ENCODE results near the gene GOLGA1. TPM values are rescaled to one million over a fixed set of nuclear protein-coding genes. Genes with fewer than 3 reads are reported as not detected.
"Not testable (repeated sequence)": the region's sequence is repeated elsewhere in the genome, so short reads cannot be mapped to it uniquely, and the experiment has no call there.

The GOLGA1 gene
- total RNA-seq, 2 donors from 2014 or later: 19.1 to 23.2 TPM

GRCh38 chr9:124960409-124960752 is 19.5 kb upstream of the GOLGA1 start:
- H3K9me3 ChIP-seq: no peaks in the 10 kb centered on the region
- H3K36me3 ChIP-seq: no peaks in the 10 kb centered on the region
- H3K27me3 ChIP-seq: no peaks in the 10 kb centered on the region
- intact Hi-C loops (cut with DNase I): no loop called here
- no peak for DNase-seq
- no peak overlapping the region for H3K4me3 ChIP-seq
- H3K27ac ChIP-seq: no peak overlapping the region
- TF ChIP-seq CTCF (IDR thresholded peaks at IDR 0.05): no peak
- no peaks in the 10 kb centered on the region for H3K4me1 ChIP-seq
- no peak overlapping the region for H3K9ac ChIP-seq (ENCODE audit: low read depth in 2 of 2, low read length in 2 of 2)

GRCh38 chr9:124959671-124960408 is 19.0 kb upstream of the GOLGA1 start:
- H3K4me1 ChIP-seq; H3K27ac ChIP-seq; H3K4me3 ChIP-seq; H3K27me3 ChIP-seq; H3K36me3 ChIP-seq; DNase-seq; H3K9ac ChIP-seq (ENCODE audit: low read depth in 2 of 2, low read length in 2 of 2); H3K9me3 ChIP-seq; intact Hi-C loops (cut with DNase I): not testable (repeated sequence)

- no peaks in the 10 kb centered on the region for H3K27me3 ChIP-seq
- no peak overlapping the region for H3K27ac ChIP-seq
- no peaks in the 10 kb centered on the region for H3K9me3 ChIP-seq
- no peak overlapping the region for H3K4me3 ChIP-seq
- TF ChIP-seq CTCF (IDR thresholded peaks at IDR 0.05): no peak
- H3K36me3 ChIP-seq: no peaks in the 10 kb centered on the region
- DNase-seq: no peak
- intact Hi-C loops (cut with DNase I): no loop called here
- H3K4me1 ChIP-seq: no peaks in the 10 kb centered on the region
- no peak overlapping the region for H3K9ac ChIP-seq (ENCODE audit: low read depth in 2 of 2, low read length in 2 of 2)
Observed at GRCh38 chr9:124954255-124954654, 13.4 kb upstream of the GOLGA1 start.

GRCh38 chr9:124950050-124950718 is 9.3 kb upstream of the GOLGA1 start:
- H3K27ac ChIP-seq: no peak overlapping the region
- no peaks in the 10 kb centered on the region for H3K4me1 ChIP-seq
- no peaks in the 10 kb centered on the region for H3K36me3 ChIP-seq
- H3K4me3 ChIP-seq: no peak overlapping the region
- intact Hi-C loops (cut with DNase I): no loop called here
- TF ChIP-seq CTCF (IDR thresholded peaks at IDR 0.05): no peak
- H3K27me3 ChIP-seq: no peaks in the 10 kb centered on the region
- H3K9me3 ChIP-seq: no peaks in the 10 kb centered on the region
- H3K9ac ChIP-seq (ENCODE audit: low read depth in 2 of 2, low read length in 2 of 2): no peak overlapping the region
- DNase-seq: no peak

GRCh38 chr9:124949387-124949786 is 8.5 kb upstream of the GOLGA1 start:
- intact Hi-C loops (cut with DNase I): no loop called here
- DNase-seq: no peak
- Histone ChIP-seq H3K27me3 (no peaks in the 10 kb centered on the region), H3K9ac (ENCODE audit: low read depth in 2 of 2, low read length in 2 of 2) (no peak overlapping the region), H3K9me3 (no peaks in the 10 kb centered on the region), H3K4me1 (no peaks in the 10 kb centered on the region), H3K36me3 (no peaks in the 10 kb centered on the region), H3K4me3 (no peak overlapping the region), H3K27ac (no peak overlapping the region)
- TF ChIP-seq CTCF (IDR thresholded peaks at IDR 0.05): no peak

- intact Hi-C loops (cut with DNase I): no loop called here
- H3K36me3 ChIP-seq: no peaks in the 10 kb centered on the region
- no peaks in the 10 kb centered on the region for H3K9me3 ChIP-seq
- no peaks in the 10 kb centered on the region for H3K27me3 ChIP-seq
- H3K9ac ChIP-seq (ENCODE audit: low read depth in 2 of 2, low read length in 2 of 2): no peak overlapping the region
- H3K27ac ChIP-seq: no peak overlapping the region
- H3K4me1 ChIP-seq: no peaks in the 10 kb centered on the region
- TF ChIP-seq CTCF (IDR thresholded peaks at IDR 0.05): no peak
- no peak for DNase-seq
- no peak overlapping the region for H3K4me3 ChIP-seq
Observed at GRCh38 chr9:124947727-124948391, 7.0 kb upstream of the GOLGA1 start.

Data from colonic mucosa (tissue), 4 donors.